ENCODE measurements around the gene C6orf120.

The C6orf120 gene

GRCh38 chr6:169701954-169702839 lies at the start of gene C6orf120, which contains the start of gene WDR27:
TSS of gene C6orf120 (plus strand) at chr6:169702126. CDS start at chr6:169702460, 334 bp downstream.
TSS of gene WDR27 (minus strand) at chr6:169702029. CDS start at chr6:169689005, 13,024 bp downstream.
- peak; percentile 99 for DNase-seq

- no peak for DNase-seq
These were observed 49.0 kb upstream of the C6orf120 start for GRCh38 chr6:169652896-169653295.

- no peak for DNase-seq
These were observed 48.2 kb upstream of the C6orf120 start for GRCh38 chr6:169653691-169654090.

GRCh38 chr6:169654598-169655391 lies 47.1 kb upstream of the C6orf120 start:
- DNase-seq = peak; percentile 72

GRCh38 chr6:169656546-169657283 lies 45.2 kb upstream of the C6orf120 start:
- DNase-seq = no peak

GRCh38 chr6:169657284-169657610 lies 44.7 kb upstream of the C6orf120 start:
- DNase-seq = no peak

- no peak for DNase-seq
These were observed 41.9 kb upstream of the C6orf120 start for GRCh38 chr6:169659820-169660610.

GRCh38 chr6:169660751-169661390 lies 41.1 kb upstream of the C6orf120 start:
- DNase-seq = no peak

GRCh38 chr6:169661391-169661756 lies 40.6 kb upstream of the C6orf120 start:
- DNase-seq = no peak

- DNase-seq = no peak
These were observed 38.5 kb upstream of the C6orf120 start for GRCh38 chr6:169663468-169663867.

GRCh38 chr6:169664227-169664626 lies 37.7 kb upstream of the C6orf120 start:
- DNase-seq = no peak

GRCh38 chr6:169665289-169665688 lies 36.6 kb upstream of the C6orf120 start:
- DNase-seq = no peak

GRCh38 chr6:169666441-169666840 lies 35.5 kb upstream of the C6orf120 start:
- DNase-seq = no peak

- DNase-seq = no peak
These were observed 34.2 kb upstream of the C6orf120 start for GRCh38 chr6:169667716-169668115.

- DNase-seq = no peak
These were observed 33.6 kb upstream of the C6orf120 start for GRCh38 chr6:169668203-169668847.

- no peak for DNase-seq
These were observed 32.8 kb upstream of the C6orf120 start for GRCh38 chr6:169669147-169669546.

GRCh38 chr6:169669889-169670288 lies 32.0 kb upstream of the C6orf120 start:
- no peak for DNase-seq

GRCh38 chr6:169671563-169671962 lies 30.4 kb upstream of the C6orf120 start:
- DNase-seq = no peak

GRCh38 chr6:169675011-169675410 lies 26.9 kb upstream of the C6orf120 start:
- DNase-seq = no peak

GRCh38 chr6:169677096-169677495 lies 24.8 kb upstream of the C6orf120 start:
- DNase-seq = no peak

GRCh38 chr6:169678342-169678741 lies 23.6 kb upstream of the C6orf120 start:
- no peak for DNase-seq

All from activated naive CD4-positive, alpha-beta T cell treated with Interleukin-2 at 50 U/mL for 16 hours (primary cell).